Body of pancreas (tissue), 4 donors: ENCODE measurements around the gene TMEM50A.

Experiments used
- POLR2A ChIP-seq, 3 donors: fragments of 450-650 bp; IDR thresholded peaks; one replicate each; pipeline ENCODE4 v1.6.1; 2016; ENCODE audit warnings: antibody characterized with exemption in 3 of 3, mild to moderate bottlenecking in 2 of 3
- TF ChIP-seq, protein P1 (sequence below), 7 experiments: fragments of 450-650 bp in 4 of 7; fragments of 200-600 bp in 3 of 7; sonication (generic) in 3 of 7; IDR thresholded peaks; one replicate each; pipeline ENCODE4 v1.5.1; 2016 to 2019; ENCODE audit warnings: antibody characterized with exemption in 7 of 7

DNA sequence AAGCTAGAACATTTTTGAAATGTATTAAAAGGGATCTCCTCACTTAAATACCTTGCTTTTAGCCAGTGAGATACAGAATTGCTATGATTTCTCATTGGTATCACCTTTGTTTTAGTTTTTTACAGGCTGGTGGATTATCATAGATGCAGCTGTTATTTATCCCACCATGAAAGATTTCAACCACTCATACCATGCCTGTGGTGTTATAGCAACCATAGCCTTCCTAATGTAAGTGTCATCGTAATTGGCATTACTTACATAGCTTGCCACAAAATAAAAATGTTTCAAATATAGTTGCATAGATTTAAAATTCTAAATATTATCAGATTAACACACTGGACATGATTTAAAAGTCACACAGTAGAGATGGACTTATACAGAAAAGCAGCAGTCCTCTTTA lies 4.7 kb downstream of the TMEM50A start:
- TF ChIP-seq, protein P1, sequence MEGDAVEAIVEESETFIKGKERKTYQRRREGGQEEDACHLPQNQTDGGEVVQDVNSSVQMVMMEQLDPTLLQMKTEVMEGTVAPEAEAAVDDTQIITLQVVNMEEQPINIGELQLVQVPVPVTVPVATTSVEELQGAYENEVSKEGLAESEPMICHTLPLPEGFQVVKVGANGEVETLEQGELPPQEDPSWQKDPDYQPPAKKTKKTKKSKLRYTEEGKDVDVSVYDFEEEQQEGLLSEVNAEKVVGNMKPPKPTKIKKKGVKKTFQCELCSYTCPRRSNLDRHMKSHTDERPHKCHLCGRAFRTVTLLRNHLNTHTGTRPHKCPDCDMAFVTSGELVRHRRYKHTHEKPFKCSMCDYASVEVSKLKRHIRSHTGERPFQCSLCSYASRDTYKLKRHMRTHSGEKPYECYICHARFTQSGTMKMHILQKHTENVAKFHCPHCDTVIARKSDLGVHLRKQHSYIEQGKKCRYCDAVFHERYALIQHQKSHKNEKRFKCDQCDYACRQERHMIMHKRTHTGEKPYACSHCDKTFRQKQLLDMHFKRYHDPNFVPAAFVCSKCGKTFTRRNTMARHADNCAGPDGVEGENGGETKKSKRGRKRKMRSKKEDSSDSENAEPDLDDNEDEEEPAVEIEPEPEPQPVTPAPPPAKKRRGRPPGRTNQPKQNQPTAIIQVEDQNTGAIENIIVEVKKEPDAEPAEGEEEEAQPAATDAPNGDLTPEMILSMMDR (IDR thresholded peaks at IDR 0.05): no peak
- no peak for TF ChIP-seq POLR2A (IDR thresholded peaks at IDR 0.05)
